HG02884 (cell line): ENCODE data around the gene MEA1.

Experiments used
- ATAC-seq: cut with Tn5 transposase; IDR thresholded peaks from one replicate; pipeline ENCODE4 v1.9.1; 2021; ENCODE audit warnings: mild to moderate bottlenecking, moderate library complexity; ENCODE audit not compliant: unreplicated experiment

MEA1 gene

DNA sequence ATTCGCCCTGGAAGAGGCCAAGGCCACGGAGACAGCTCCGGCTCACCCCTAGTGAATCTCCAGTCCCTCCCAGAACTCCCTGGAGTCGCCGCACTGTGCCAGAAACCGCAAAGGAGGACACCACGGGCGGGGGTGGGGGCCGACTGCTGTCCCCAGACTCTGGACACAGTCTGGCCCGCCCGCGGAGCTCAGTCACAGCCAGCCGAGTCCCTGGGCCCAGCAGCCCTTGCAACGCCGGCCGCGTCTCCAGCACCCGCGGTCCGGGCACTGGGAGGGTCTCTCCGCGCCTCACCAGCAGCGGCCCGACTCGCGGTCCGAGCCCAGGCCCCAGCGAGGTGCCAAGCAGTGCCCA is 35.3 kb downstream of the MEA1 start:
- ATAC-seq: peak; percentile 19

DNA sequence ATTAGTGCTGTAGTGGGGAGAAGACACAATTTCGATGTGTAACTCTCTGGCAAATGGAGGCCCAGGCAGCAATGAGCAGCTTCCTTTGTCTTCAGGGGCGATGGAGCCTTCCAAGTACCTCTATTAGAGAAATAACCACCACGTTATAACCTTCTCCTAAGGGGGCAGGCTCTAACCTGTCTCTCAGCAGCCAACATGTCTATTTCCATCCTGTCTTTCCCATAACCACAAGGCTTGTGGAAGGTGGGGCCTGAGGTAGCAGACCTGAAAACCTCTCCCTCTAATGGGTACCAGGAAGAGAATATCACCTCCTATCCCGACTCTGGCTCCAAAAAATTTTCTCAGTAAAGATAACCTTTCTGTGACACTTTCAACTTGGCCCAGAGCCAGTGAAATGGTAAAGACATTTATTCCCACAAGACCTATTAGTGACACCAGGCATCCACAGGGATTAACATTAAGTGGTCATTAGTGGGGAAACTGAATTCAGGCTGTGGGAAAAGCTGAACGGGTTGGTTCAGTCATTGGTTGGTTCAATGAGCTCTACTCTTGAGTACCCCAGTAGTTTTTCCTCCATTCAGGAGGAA is 38.7 kb downstream of the MEA1 start:
- ATAC-seq: no peak

- no peak for ATAC-seq
Measured at GRCh38 chr6:42973926-42974325, 39.8 kb downstream of the MEA1 start.

- no peak for ATAC-seq
Measured at GRCh38 chr6:42971746-42972327, 41.9 kb downstream of the MEA1 start.

DNA sequence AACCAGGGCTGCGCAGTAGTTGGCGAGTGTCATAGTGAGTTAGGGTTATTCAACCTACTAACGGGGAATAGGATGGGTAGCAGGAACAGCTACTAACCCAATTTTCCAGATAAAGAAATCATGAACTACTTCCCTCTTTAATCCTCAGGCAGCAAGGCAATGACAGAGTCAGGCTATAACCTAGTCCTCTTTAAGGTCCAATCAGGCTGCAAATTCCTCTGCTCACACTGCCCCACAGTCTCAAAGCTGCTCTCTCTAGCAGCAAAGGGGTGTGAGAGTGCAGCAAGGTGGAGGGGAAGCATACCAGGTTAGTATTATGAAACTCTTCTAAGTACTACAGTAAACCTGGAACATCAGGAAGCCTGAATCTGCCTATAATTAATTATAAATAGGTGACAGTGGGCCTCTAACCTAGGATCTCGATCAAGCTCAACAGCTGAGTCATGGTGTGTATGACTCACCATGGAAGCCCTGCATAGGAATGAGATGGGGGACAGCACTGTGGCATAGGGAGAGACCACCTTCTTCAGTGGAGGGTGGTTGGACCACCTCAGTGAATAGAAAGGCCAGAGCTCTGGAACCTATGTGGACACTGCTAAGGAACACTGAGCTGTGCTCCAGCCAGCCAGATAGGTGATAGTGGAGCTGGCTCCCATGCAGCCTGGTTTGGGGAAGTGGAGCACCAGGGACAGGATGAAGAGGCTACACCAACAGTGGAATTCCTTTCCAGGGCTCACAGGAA is 42.7 kb downstream of the MEA1 start:
- no peak for ATAC-seq

- ATAC-seq: no peak
Measured at GRCh38 chr6:42969934-42970333, 43.8 kb downstream of the MEA1 start.

DNA sequence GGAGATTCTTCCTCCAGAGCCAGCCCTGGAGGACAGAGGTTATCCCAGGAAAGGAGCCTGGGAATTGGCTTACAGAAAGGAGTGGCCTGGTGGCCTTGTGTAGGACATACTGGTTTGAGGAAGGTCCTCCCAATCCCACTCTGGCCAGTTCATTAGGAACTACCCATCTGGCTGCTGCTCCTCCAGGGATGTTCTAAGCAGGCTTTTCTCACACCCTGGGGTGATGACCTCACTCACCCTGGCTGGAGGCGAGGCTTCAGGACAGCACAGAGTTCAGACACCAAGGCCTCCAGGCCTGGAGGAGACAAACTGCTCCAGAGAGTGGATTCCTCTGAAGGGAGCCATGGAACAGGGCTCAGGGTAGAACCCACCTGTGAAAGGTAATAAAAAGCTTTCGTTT is 44.3 kb downstream of the MEA1 start:
- ATAC-seq: no peak

GRCh38 chr6:42968783-42969182 is 45.0 kb downstream of the MEA1 start:
- ATAC-seq: no peak

DNA sequence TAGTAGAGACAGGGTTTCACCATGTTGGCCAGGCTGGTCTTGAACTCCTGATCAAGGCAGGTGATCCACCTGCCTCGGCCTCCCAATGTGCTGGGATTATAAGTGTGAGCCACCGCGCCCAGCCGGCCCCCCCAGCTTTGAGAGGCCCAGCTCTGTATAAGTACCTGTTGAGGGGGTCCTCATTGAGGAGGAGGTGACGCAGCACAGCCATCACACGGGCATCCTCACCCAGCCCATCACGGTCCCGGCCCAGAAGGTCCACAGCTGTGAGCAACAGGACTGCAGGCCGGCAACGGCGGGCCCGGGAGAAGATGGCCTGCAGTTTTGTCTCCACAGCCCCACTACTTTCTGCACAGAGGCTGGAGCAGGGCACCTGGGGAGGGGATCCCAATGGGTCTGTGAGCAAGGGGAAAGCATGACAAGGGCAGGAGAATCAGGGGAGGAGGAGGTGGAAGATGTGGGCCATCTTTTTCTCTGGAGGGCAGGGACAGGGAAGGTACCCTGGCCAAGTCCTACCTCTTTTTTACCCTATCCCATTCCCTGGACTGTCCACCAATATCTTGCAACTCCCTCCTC is 45.5 kb downstream of the MEA1 start:
- no peak for ATAC-seq

DNA sequence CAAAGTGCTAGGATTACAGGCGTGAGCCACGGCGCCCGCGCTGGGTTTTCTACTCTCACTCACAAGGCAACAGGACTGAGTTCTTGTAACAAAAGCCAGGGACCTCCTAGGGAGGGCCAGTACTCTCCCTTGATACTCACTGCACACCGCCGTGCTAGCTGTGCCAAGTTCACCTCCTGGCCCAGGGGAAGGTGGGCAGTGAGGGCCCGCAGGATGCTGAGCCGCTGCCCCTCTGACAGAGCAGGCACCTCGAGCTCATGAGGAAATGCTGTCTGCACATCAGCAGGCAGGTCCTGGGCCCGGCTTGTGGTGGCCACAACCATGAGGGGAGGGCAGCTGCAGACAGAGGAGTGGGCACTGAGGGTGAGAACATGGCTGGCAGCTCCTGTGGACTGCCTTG is 46.5 kb downstream of the MEA1 start:
- no peak for ATAC-seq

- no peak for ATAC-seq
Measured at GRCh38 chr6:42966571-42966970, 47.2 kb downstream of the MEA1 start.

- no peak for ATAC-seq
Measured at GRCh38 chr6:42963855-42964605, 49.7 kb downstream of the MEA1 start.

GRCh38 chr6:42963179-42963854 is 50.4 kb downstream of the MEA1 start:
- no peak for ATAC-seq

GRCh38 chr6:42962502-42963178 is 51.1 kb downstream of the MEA1 start:
- no peak for ATAC-seq

GRCh38 chr6:42962096-42962495 is 51.6 kb downstream of the MEA1 start:
- ATAC-seq: no peak
